HL-60/S4 (cell line): ENCODE measurements around the gene USP9X.
"Not testable (repeated sequence)": the region's sequence is repeated elsewhere in the genome, so short reads cannot be mapped to it uniquely, and the experiment has no call there.

ENCODE experiments used
- in situ Hi-C: fragments of 300-500 bp; cut with MboI; formaldehyde crosslinking; loops from 2 replicates; pipeline ENCODE4 v1.14.3; 2022; ENCODE audit warnings: low sequenced_read_pairs

USP9X gene

GRCh38 chrX:41084893-41085511, at the start of gene USP9X:
Gene USP9X (plus strand): TSS chrX:41085445. CDS start chrX:41123629, 38,184 bp downstream.
- in situ Hi-C loops, result no loop called here

DNA sequence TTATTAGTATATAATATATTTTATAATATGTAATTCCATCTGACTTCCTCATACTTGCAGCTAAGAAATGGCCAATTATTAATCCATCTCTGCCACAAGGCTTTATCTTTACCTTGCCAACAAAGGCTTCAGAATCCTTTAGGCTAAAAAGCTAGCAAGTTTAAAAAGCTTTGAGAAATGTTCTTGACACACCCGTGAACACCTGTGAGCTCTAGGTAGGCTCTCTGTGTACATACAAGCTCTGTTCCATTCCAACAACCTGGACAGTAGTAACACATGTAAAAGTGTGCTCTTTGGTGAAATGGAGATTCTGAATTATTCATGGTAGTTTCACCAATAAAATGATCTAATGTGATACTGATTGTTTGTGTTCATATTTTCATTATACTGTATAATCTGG, 49.7 kb upstream of the USP9X start:
- in situ Hi-C loops, result no loop called here

- in situ Hi-C loops, result no loop called here
Measured at GRCh38 chrX:41036668-41037326, 48.4 kb upstream of the USP9X start.

GRCh38 chrX:41043196-41043595, 42.0 kb upstream of the USP9X start:
- in situ Hi-C loops, result no loop called here

GRCh38 chrX:41043674-41044345, 41.4 kb upstream of the USP9X start:
- in situ Hi-C loops, result no loop called here

- in situ Hi-C loops, result no loop called here
Measured at GRCh38 chrX:41045960-41046567, 39.2 kb upstream of the USP9X start.

DNA sequence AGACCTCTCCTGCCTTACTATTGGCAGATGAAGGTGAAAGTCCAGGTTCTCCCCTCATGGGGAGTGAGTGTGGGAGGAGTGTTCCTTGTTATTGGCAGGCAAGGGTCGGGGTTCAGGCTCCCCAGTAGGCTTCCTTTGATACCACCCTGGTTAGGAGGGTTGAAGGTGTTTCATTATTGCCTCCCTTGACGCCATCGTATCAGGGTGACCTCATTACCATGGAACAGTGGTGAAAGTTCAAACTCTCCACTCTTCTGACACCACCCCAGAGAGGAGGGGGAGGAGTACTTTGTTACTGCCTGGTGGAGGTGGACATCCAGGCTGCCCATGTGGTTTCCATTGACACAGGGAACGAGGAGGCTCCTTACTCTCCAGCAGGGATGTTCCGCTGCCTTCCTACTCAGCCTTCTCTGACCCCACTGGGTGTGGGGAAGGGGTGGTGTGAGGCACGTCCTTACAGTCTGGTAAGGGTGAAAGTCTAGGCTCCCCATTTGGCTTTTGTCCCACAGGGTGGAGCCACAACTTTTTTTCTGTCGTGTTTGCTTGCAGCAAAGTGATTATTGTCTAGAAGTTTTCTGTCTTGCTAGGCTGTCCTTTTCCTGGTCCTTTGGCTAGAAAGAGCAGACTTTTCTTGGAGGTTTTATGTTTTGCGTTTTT, 37.2 kb upstream of the USP9X start:
- in situ Hi-C loops, result no loop called here

DNA sequence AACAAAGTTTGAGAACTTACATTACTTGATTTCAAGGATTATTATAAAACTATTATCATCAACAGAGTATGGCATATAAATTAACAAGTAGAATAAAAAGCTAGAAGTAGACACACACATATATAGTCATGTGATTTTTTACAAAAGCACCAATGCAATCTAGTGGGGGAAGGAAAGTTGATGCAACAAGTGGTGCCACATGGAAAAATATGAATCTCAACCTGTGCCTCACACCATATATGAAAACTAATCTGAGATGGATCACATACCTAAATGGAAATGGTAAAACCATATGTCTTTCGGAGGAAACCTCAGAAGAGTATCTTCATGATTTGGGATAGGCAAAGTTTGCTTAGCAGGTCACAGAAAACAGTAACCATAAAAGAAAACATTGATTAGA, 34.9 kb upstream of the USP9X start:
- in situ Hi-C loops, result no loop called here

- in situ Hi-C loops, result no loop called here
Measured at GRCh38 chrX:41051288-41051687, 34.0 kb upstream of the USP9X start.

DNA sequence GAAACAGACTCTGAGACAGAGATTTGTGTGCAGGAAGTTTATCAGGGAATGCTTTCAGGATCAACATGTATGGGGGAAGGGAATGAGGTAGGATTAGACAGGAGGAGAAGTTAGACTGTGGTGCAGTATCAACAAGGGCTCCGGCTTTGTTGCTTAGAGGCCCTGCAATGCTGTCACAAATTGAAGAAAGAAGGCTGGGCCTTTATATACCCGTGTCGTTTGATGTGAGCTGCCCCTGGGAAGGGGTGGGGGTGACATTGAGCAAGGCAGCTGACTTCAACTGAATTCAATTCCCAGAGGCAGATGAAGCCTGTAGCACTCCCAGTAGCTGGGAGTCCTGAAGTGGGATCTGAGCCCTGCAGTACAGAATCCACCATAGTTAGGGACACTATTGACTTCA, 29.5 kb upstream of the USP9X start:
- in situ Hi-C loops, result no loop called here

GRCh38 chrX:41063276-41063675, 22.0 kb upstream of the USP9X start:
- in situ Hi-C loops, result not testable (repeated sequence)

- in situ Hi-C loops, result no loop called here
Measured at GRCh38 chrX:41064018-41064417, 21.2 kb upstream of the USP9X start.

DNA sequence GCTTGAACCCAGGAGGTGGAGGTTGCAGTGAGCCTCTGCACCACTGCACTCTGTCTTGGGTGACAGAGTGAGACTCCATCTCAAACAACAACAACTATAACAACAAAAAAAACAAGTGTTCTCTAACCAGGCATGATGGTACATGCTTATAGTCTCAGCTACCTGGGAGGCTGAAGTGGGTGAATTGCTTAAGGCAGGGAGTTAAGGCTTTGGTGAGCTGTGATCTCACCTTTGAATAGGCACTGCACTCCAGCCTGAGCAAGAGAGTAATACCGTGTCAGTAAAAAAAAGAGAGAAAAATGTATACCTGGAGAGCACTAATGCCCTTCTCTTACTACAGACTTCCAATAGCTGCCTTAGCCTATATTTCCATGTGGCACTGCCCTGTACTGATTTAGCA, 18.9 kb upstream of the USP9X start:
- in situ Hi-C loops, result no loop called here

- in situ Hi-C loops, result no loop called here
Measured at GRCh38 chrX:41066969-41067368, 18.3 kb upstream of the USP9X start.

DNA sequence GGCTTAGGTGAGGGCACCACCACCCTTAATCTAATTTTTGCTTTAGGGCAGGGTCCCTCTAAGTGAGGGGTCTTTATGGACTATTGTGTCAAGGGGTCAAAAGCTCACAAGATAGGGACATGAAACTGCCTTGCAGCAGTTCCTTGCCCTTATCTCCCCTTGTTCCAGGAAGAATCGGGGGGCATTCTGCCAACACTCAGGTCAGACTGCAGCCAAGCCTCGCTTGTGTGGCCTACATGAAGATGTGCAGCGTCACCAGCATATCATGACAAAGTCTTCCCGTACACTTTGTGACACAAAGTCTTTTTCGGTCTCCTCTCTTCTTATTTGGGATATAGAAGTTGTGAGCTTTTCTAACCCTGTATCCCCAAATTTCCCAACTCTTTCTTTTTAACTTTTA, 17.5 kb upstream of the USP9X start:
- in situ Hi-C loops, result no loop called here

- in situ Hi-C loops, result no loop called here
Measured at GRCh38 chrX:41076742-41077141, 8.5 kb upstream of the USP9X start.

- in situ Hi-C loops, result no loop called here
Measured at GRCh38 chrX:41081821-41082220, 3.4 kb upstream of the USP9X start.

DNA sequence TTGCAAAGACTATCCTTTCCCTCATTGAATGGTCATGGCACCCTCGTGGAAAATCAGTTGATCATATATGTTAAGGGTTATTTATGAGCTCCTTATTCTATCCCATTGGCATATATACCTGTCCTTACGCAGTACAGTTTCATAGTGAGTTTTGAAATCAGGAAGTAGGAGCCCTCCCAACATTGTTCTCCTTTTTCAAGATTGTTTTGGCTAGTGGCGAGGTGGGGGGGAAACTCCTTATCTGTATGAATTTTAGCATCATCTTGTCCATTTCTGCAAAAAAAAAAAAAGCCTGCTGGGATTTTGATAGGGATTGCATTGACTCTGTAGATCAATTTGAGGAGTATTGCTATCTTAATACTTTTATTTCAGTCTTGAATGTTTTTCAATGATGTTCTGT, 2.5 kb upstream of the USP9X start:
- in situ Hi-C loops, result no loop called here

DNA sequence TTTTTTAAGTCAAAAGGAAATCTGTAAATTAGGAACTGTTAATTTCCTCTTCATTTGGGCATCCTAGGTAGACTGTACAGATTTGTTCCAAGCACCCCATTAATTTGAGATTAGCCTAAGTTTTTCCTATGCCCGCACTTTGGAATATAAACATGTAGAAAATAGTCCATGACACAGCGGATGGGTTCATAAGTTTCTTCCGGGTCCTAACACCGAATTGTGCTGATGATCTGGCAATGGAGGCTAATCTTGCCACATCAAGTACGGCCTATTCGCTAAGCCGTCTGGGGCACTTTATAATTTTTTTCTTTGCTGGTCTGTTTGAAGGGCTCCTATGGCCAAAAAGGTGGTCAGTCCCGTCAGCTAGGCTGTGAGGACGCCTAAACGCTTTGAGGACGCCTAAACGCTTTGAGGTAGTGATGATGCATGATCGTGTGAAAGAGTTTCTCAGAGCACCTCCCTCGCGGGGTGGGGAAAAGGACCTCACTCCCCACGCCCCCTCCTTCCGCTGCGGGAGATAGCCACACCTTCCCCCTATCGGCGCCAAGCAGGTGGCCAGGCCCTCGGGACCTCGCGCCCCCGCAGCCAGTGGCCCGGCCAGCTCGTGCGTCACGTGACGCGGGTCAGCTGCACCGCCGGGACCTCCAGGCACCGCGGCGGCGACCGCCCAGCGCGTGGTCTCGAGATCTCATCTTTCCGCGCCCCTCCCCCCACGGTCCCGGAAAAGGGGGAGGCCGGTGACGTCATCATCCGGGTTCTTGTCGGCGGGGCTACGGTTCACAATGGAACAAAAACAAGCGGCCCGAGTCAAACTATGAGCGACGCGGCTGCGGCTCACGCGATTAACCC, 977 bp upstream of the USP9X start:
- in situ Hi-C loops, result no loop called here

DNA sequence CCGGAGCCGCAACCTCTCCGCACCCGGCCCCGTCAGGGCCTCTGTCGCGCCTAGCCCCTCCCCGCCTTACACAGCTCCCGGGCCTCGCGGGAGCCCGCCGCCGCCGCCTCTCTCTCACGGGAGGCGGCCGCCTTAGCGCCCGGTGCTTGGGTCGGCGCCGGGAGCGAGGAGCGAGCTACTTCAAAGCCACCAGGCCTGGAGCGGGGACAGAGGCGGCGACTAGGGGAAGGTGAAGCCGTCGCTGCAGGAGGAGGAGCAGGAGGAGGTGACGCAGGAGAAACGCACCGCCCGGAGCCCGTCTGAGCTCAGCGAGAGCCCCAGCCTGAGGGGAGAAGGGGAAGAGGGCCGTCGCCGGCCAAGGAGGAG, 250 bp downstream of the USP9X start:
- in situ Hi-C loops, result no loop called here
